Activated naive CD4-positive, alpha-beta T cell treated with anti-CD3 and anti-CD28 coated beads, Interleukin-2, amount 50 U/mL, for 72 hours (primary cell): ENCODE measurements around the gene C9orf78. TPM values are rescaled to one million over a fixed set of nuclear protein-coding genes. Genes with fewer than 3 reads are reported as not detected.

Source experiments
- ATAC-seq, 2 donors: fragments of 150-1000 bp; cut with Tn5 transposase; 2 replicates each; pipeline ENCODE4 v1.10.0; 2021; ENCODE audit warnings: mild to moderate bottlenecking in 2 of 2, moderate library complexity in 2 of 2
- DNase-seq, 2 donors: peaks; one replicate each; pipeline ENCODE4 v3.0.0; 2021 to 2022; ENCODE audit warnings: low spot score in 2 of 2
- H3K27ac Mint-ChIP-seq, 2 donors: one replicate each; pipeline ENCODE4 v1.8.0; 2022; ENCODE audit warnings: mild to moderate bottlenecking in 2 of 2, mixed read lengths in 2 of 2
- H3K36me3 Mint-ChIP-seq, 2 donors: one replicate each; pipeline ENCODE4 v1.8.0; 2022; ENCODE audit warnings: mixed read lengths in 2 of 2
- H3K9me3 Mint-ChIP-seq, 2 donors: one replicate each; pipeline ENCODE4 v1.8.0; 2022; ENCODE audit warnings: mixed read lengths in 2 of 2
- total RNA-seq, 2 donors: library from RNA; stranded (reverse); gene quantifications; one replicate each; pipeline ENCODE4 v1.2.3, GENCODE V29; 2022

Gene C9orf78
- total RNA-seq, 2 donors from 2014 or later = 43.9 to 58.4 TPM

- DNase-seq (peak in 1 of 2 donors; percentile 49), ATAC-seq (peak in 1 of 2 donors; percentile 4)
- Mint-ChIP-seq H3K36me3 (peaks cover 37 to 43% of the 10 kb centered on the region in 2 donors), H3K9me3 (no peaks in the 10 kb centered on the region), H3K27ac (peak overlapping the region; percentile 89 to 99)
These were observed 467 bp downstream of the C9orf78 start for GRCh38 chr9:129834489-129835127.

DNA sequence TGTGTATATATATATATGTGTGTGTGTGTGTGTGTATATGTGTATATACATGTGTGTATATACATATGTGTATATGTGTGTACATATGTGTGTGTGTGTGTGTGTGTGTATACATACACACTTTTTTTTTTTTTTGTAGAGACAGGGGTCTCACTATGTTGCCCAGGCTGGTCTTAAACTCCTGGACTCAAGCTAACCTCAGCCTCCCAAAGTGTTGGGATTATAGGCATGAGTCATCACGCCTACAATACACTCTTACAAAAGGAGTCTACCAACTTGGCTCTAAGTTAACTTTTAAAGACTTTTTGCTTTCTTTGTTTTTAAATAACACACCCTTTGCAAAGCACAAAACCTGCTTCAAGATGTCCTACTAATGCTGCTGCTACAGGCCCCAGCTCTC is 2.1 kb downstream of the C9orf78 start:
- H3K36me3 Mint-ChIP-seq = peaks cover 37 to 49% of the 10 kb centered on the region in 2 donors
- ATAC-seq = no peak
- no peak for DNase-seq
- no peak overlapping the region for H3K27ac Mint-ChIP-seq
- H3K9me3 Mint-ChIP-seq = no peaks in the 10 kb centered on the region

DNA sequence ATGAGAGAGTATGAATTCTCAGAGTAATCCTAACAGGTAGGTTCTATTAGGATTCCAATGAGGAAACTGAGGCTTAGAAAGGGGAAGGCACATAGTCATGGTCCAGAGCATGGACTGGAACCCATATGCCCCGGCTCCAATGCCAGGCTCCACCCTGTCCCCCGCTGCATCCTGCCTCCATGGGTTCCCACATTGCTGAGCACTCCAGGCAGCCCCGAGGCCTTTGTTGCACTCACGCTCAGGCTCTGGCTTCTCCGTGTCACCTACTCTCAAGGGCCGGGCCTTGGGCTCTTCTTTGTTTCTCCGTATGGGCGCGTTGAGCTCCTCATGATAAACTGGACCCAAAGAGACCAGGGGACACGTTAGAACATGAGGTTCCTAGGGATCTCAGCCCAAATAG is 6.1 kb downstream of the C9orf78 start:
- Mint-ChIP-seq H3K36me3 (peaks cover 13 to 16% of the 10 kb centered on the region in 2 donors), H3K9me3 (no peaks in the 10 kb centered on the region), H3K27ac (peak overlapping the region in 1 of 2 donors; percentile 36)
- ATAC-seq (no peak), DNase-seq (no peak)

DNA sequence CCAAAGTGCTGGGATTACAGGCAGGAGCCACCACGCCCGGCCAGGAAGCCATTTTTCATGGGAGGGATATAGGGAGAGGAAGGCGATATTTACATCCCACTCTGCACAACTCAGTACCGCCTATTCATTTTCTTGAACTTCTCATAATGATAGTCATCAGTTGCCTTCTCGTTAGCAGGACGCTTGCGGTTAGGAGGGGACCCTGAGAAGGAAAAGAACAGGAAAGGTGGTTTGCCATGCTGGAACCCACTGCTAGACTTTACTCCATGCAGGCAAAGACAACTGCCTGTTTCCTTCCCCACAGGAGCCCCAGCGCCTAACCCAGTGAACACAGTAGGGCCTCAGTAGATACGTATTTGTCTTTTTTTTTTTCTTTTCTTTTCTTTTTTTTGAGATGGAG is 7.0 kb downstream of the C9orf78 start:
- peaks cover 7 to 8% of the 10 kb centered on the region in 2 donors for H3K36me3 Mint-ChIP-seq
- peak overlapping the region in 1 of 2 donors; percentile 74 for H3K27ac Mint-ChIP-seq
- DNase-seq (no peak), ATAC-seq (no peak)
- no peaks in the 10 kb centered on the region for H3K9me3 Mint-ChIP-seq

DNA sequence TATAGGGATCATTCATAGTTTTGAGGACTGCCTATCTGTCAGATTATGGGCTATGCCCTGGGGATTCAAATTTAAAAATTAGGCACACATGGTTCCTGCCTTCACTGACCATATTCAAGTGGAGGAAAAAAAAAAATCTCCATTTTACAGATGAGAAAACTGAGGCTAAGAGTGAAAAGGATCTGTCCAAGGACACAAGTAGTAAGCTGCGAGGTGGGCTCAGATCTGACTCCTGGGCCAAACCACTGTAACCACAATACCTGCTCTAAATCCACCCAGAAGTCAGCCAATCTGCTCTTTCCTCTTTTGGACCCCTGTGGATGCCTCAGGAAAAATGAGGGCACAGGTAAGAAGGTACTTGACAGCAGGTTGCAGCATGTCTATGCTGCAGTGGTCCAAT is 8.3 kb downstream of the C9orf78 start:
- Mint-ChIP-seq H3K27ac (no peak overlapping the region), H3K9me3 (no peaks in the 10 kb centered on the region), H3K36me3 (peaks cover 14 to 18% of the 10 kb centered on the region in 2 donors)
- ATAC-seq (no peak), DNase-seq (no peak)

GRCh38 chr9:129826344-129826743 is 8.7 kb downstream of the C9orf78 start:
- DNase-seq (no peak), ATAC-seq (no peak)
- Mint-ChIP-seq H3K27ac (no peak overlapping the region), H3K9me3 (no peaks in the 10 kb centered on the region), H3K36me3 (peaks cover 14 to 18% of the 10 kb centered on the region in 2 donors)

DNA sequence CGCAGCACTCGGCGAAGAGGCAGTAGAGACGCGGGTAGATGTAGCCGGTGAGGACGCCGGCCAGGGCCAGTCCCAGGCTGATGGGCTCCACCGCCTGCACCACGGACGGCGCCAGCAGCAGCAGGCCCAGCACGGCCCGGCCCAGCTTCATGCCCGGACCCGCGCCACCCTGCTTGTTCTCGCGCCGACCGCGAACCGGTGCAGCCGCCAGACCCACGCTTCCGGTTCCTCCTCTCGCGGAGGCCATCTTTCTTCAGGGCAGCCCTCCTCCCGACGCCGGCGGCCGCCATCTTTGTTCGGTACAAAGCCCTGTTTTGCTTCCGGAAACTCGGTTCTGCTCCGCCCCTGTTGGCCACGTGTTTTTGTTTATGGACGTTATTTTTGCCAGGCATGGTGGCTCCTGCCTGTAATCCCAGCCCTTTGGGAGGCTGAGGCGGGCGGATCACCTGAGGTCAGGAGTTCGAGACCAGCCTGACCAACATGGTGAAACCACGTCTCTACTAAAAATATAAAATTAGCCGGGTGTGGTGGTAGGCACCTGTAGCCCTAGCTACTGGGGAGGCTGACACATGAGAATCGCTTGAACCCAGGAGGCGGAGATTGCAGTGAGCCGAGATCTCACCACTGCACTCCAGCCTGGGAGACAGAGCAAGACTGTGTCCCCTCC is 11.0 kb downstream of the C9orf78 start, which contains the start of gene TOR1A:
TOR1A (minus strand) TSS at position 202 of the 667 bp plus-strand sequence; CDS start at position 151, 51 bp downstream.
- H3K36me3 Mint-ChIP-seq = peaks cover 8 to 13% of the 10 kb centered on the region in 2 donors
- H3K27ac Mint-ChIP-seq = peak within 1 kb of the TSS; percentile 87 to 90
- ATAC-seq (peak; percentile 89 to 91), DNase-seq (peak; percentile 91 to 93)
- no peaks in the 10 kb centered on the region for H3K9me3 Mint-ChIP-seq

- no peak for DNase-seq
- H3K36me3 Mint-ChIP-seq = peaks cover 14 to 18% of the 10 kb centered on the region in 2 donors
- no peaks in the 10 kb centered on the region for H3K9me3 Mint-ChIP-seq
- ATAC-seq = peak; percentile 49
- peak overlapping the region; percentile 72 to 87 for H3K27ac Mint-ChIP-seq
These were observed 11.5 kb downstream of the C9orf78 start for GRCh38 chr9:129823542-129823934.

DNA sequence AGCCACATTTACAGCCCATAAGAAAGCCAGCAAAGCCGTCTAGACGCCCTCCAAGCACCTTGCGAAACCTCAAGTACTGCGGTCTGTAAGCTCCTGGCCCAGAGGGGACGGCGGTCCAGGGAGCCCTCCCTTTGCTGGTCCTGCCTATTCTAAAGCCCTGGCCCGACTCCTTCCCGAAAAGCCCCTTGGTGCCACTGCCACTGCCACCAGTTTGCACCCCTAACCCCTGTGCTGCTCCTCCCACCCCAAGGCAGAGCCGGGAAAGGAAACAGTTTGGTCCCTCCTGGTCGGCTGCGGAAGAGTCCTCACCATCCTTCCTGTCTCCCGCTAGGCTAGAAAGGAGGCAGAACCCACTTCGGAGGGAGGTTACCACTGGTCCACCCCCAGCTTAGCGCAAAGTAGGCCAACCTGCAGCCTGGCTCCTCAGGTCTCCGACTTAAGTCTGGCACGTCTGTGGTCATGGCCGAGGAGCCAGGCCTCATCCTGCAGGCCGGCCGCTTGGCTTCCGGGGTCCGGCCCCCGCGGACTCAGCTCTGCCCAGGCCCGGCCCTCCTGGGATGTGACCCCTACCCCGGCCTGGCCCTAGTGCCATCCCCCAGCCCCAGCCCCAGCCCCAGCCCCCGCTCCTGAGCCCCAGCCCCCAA is 12.1 kb downstream of the C9orf78 start:
- ATAC-seq = peak; percentile 10 to 48

DNA sequence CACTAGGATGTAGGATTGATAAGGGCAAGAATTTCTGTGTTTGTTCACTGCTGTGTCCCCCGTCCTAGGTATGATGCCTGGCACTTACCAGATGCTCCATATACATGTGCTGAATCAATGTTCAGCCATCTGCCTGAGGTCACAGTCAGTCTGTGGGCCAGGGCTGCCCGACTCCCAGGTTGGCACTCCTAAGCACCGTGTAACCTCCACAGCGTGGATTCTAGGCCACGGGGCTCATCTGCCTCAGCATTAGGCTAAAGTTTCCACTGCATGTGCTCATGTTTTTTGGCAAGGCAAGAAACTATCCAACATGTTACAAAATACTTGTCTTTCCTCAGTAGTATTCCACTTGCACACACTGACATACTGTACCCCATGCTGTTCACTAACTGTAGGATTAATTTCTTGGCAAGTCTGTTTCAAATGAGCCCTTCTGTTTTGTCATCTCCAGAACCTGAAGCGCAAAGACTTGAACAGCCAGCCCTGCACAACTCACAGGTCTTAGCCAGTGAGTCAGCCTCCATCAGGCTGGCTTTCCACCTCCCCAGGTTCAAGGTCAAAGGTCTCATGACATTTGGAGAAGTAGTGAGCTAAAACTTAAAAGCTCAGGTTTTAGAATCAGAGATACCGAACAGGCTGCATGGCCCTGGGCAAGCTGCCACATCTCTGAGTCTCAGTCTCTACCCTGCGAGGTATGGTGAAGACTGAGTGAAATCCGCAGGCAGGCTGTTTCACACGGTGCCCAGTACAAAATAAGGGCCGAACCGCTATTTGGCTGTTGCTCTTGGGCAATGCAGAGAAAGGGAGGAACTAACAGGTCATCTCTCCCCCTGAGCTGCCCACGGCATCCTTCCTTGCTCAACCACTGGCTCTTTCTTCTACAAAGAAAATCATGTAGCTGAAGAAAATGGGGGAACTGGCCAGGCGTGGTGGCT is 18.3 kb downstream of the C9orf78 start:
- peak overlapping the region; percentile 38 to 72 for H3K27ac Mint-ChIP-seq
- ATAC-seq (no peak), DNase-seq (no peak)
- H3K9me3 Mint-ChIP-seq = no peaks in the 10 kb centered on the region
- H3K36me3 Mint-ChIP-seq = peaks cover 9 to 17% of the 10 kb centered on the region in 2 donors

More for the DNA sequence above, 12.1 kb downstream of the C9orf78 start:
- DNase-seq = peak in 1 of 2 donors; percentile 18
- peak overlapping the region; percentile 72 to 87 for H3K27ac Mint-ChIP-seq
- no peaks in the 10 kb centered on the region for H3K9me3 Mint-ChIP-seq
- H3K36me3 Mint-ChIP-seq = peaks cover 16 to 20% of the 10 kb centered on the region in 2 donors

GRCh38 chr9:129815278-129815677 is 19.8 kb downstream of the C9orf78 start:
- H3K9me3 Mint-ChIP-seq = no peaks in the 10 kb centered on the region
- H3K27ac Mint-ChIP-seq = peak overlapping the region; percentile 38 to 77
- H3K36me3 Mint-ChIP-seq = peaks cover 9 to 22% of the 10 kb centered on the region in 2 donors
- ATAC-seq (peak in 1 of 2 donors; percentile 11), DNase-seq (no peak)

DNA sequence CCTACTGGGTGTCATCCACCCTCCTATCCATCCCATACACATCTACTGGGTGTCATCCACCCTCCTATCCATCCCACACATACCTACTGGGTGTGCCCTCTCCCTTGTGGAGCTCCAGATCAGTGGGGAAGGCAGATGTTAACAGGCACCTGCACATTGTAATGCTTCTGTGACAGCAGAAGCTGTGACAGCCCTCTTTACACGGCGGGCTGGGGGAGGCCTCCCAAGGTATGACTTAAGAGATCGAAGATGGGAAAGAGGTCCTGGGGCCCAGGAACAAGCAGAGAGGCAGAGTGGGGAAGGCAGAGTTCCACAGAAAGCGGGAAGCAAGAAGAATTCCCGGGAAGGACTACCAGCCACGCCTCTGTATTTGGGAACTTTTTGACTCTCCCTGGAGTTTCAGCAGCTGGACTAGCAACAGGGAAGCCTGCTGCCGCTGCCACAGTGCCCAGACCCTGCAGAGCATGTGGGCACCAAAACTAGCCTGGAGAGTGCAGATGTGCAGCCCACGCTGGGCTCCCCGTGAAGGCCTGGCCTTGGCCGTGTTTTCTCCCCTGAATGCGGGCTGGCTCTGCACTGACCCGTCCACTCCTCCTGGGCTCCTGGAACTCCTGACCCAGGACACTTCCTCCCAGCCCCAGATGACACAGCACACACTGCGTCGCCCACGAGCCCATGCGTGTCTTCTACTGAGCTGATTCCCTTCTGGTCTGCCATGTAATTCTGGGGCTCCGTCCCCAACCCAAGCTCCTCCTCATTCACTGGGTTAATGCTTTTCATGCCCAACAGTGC is 20.4 kb downstream of the C9orf78 start:
- DNase-seq (no peak), ATAC-seq (no peak)
- Mint-ChIP-seq H3K9me3 (no peaks in the 10 kb centered on the region), H3K27ac (peak overlapping the region; percentile 38 to 77), H3K36me3 (peaks cover 9 to 22% of the 10 kb centered on the region in 2 donors)

- ATAC-seq (no peak), DNase-seq (no peak)
- Mint-ChIP-seq H3K36me3 (peaks cover 8 to 23% of the 10 kb centered on the region in 2 donors), H3K27ac (peak overlapping the region in 1 of 2 donors; percentile 24), H3K9me3 (no peaks in the 10 kb centered on the region)
These were observed 21.4 kb downstream of the C9orf78 start for GRCh38 chr9:129813661-129814060.

GRCh38 chr9:129812385-129812784 is 22.7 kb downstream of the C9orf78 start:
- DNase-seq (no peak), ATAC-seq (no peak)
- Mint-ChIP-seq H3K36me3 (peaks cover 4 to 22% of the 10 kb centered on the region in 2 donors), H3K9me3 (no peaks in the 10 kb centered on the region), H3K27ac (peak overlapping the region; percentile 75 to 79)

DNA sequence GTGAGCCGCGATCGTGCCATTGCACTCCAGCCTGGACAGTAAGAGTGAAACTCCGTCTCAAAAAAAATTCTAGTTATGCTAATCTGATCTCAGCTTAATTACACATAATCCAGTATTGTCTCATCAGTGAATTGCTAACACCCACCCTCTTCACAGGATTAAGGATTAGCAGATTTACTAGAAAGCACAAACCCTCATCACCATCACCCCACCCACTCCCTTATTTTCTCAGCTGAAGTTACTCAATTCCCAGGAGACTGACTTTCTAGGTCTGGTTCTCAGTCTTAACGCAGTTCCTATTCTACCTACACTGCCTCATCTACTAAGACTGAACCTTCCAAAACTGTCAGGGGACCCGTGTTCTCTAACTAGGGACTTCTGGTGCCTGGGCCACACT is 23.1 kb downstream of the C9orf78 start:
- Mint-ChIP-seq H3K36me3 (peaks cover 8 to 27% of the 10 kb centered on the region in 2 donors), H3K9me3 (no peaks in the 10 kb centered on the region), H3K27ac (peak overlapping the region; percentile 75 to 79)
- DNase-seq (no peak), ATAC-seq (peak; percentile 39 to 51)
